ENCODE measurements around the gene DEAF1. TPM values are rescaled to one million over a fixed set of nuclear protein-coding genes. Genes with fewer than 3 reads are reported as not detected.
A peak's percentile ranks its signal among the peaks of the same experiment; 100 is the strongest.

The DEAF1 gene
- total and polyA plus RNA-seq, 9 of the 15 experiments (the other 6 are each of a cell fraction or from before 2014, with no cell fraction given): 2.0 to 69.1 (median 26.8) TPM

DNA sequence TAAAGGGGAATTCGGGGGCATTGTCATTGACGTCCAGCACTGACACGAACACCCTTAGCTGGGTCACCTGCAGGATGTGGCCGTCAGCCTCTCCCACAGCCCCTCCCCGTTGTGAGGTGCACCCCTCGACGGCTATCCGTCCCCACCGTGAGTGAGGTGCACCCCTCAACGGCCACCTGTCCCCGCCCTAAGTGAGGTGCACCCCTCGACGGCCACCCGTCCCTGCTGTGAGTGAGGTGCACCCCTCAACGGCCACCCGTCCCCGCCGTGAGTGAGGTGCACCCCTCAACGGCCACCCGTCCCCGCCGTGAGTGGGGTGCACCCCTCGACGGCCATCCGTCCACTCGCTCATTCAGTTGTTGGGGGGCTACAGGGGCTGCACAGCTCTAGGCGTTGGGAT lies 73.2 kb downstream of the DEAF1 start:
- BruUV-seq (replicated peaks): no TSS peak
- CTCF ChIA-PET (ENCODE audit: low intra/inter-chr PET ratio): interaction anchor here (0.6 kb wide), 1 partner anchor 40 kb away, joined by 3 read pairs; no protein-coding TSS in a partner anchor
- Histone ChIP-seq H2AFZ (ENCODE audit: low read depth, low read length) (no peak overlapping the region), H3K4me2 (ENCODE audit: insufficient read depth, low read length) (no peak overlapping the region), H4K20me1 (replicated peaks; ENCODE audit: control insufficient read depth, insufficient read depth, low read length) (no peaks in the 10 kb centered on the region), H3K79me2 (ENCODE audit: control insufficient read depth, insufficient read depth, low read length) (no peaks in the 10 kb centered on the region; the same call in 2 of the 3 replicates), H3K27me3 (ENCODE audit: control insufficient read depth in 2 of 2, insufficient read depth in 2 of 2, low read length in 2 of 2) (no peaks in the 10 kb centered on the region), H3K36me3 (ENCODE audit: control insufficient read depth, insufficient read depth, low read length) (peaks cover 33% of the 10 kb centered on the region; the same call in 2 of the 3 replicates), H3K27ac (ENCODE audit: extremely low read depth, low read depth, low read length) (no peak overlapping the region), H3K9me3 (replicated peaks; ENCODE audit: control insufficient read depth, insufficient read depth, low read depth, low read length) (no peaks in the 10 kb centered on the region), H3K4me3 (no peak overlapping the region), H3K9ac (ENCODE audit: insufficient read depth in 1 of 2, low read depth in 2 of 2, low read length in 2 of 2) (no peak overlapping the region), H3K4me1 (replicated peaks in 1 of 2; ENCODE audit: control insufficient read depth in 2 of 2, insufficient read depth in 2 of 2, low read length in 2 of 2) (peaks cover 0 to 72% of the 10 kb centered on the region in 2 experiments; a peak in 2 of 5 replicates), H3K9me1 (ENCODE audit: control insufficient read depth, insufficient read depth, low read length) (peaks cover 6% of the 10 kb centered on the region)
- peak; percentile 47 for TF ChIP-seq RBM22 (IDR thresholded peaks at IDR 0.05; ENCODE audit: low read depth, low read length, poor library complexity, severe bottlenecking)
- TF ChIP-seq RBFOX2 (IDR thresholded peaks at IDR 0.05; ENCODE audit: low read depth, low read length): no peak
- no peak for TF ChIP-seq E2F3 (CRISPR knock-in tag; IDR thresholded peaks at IDR 0.05)
- TF ChIP-seq, protein P1, sequence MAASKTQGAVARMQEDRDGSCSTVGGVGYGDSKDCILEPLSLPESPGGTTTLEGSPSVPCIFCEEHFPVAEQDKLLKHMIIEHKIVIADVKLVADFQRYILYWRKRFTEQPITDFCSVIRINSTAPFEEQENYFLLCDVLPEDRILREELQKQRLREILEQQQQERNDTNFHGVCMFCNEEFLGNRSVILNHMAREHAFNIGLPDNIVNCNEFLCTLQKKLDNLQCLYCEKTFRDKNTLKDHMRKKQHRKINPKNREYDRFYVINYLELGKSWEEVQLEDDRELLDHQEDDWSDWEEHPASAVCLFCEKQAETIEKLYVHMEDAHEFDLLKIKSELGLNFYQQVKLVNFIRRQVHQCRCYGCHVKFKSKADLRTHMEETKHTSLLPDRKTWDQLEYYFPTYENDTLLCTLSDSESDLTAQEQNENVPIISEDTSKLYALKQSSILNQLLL (CRISPR knock-in tag; IDR thresholded peaks at IDR 0.05; ENCODE audit: borderline replicate concordance): no peak
- no peak for TF ChIP-seq JUN (IDR thresholded peaks at IDR 0.05; ENCODE audit: borderline replicate concordance, low read depth, low read length)
- TF ChIP-seq JUN (CRISPR knock-in tag; IDR thresholded peaks at IDR 0.05; ENCODE audit: borderline replicate concordance): no peak
- ATAC-seq (no peak), DNase-seq (ENCODE audit: extremely low read depth in 1 of 4, low spot score in 3 of 4) (no peak), FAIRE-seq (no peak)
- POLR2A ChIA-PET: no interaction called here
- intact Hi-C loops (cut with micrococcal nuclease) (no loop called here), in situ Hi-C loops (cut with MboI) (no loop called here)
- 86% methylated on average over 27 of the region's 27 CpGs for WGBS (ENCODE audit: insufficient coverage, low coverage, missing lambda C conversion rate)
